HepG2 (cell line): ENCODE data around the gene TRMT6. TPM values are rescaled to one million over a fixed set of nuclear protein-coding genes. Genes with fewer than 3 reads are reported as not detected.

Source experiments
- ATAC-seq: fragments of 200-7000 bp; cut with Tn5 transposase; 3 replicates; pipeline ENCODE4 v1.9.1; 2020; ENCODE audit warnings: mild to moderate bottlenecking, moderate library complexity
- BruUV-seq: library from RNA; stranded (reverse); fragments of 400-500 nt; replicated peaks from 2 replicates; lab custom pipeline; 2021; lab: Mats Ljungman, UMichigan
- CTCF ChIA-PET: fragments of 300-600 bp; formaldehyde crosslinking; extraction: SDS; loops from one replicate; lab custom pipeline; 2021; ENCODE audit warnings: low total read pairs, inconsistent platforms, low intra/inter-chr PET ratio; lab: Yijun Ruan, JAX
- POLR2A ChIA-PET: fragments of 350-600 bp; sonication (Branson Sonifier 250); formaldehyde crosslinking; loops from one replicate; lab custom pipeline; 2020; ENCODE audit warnings: antibody characterized with exemption, inconsistent platforms; lab: Yijun Ruan, JAX
- DNase-seq: peaks from one replicate; pipeline ENCODE4 v3.0.0-alpha.2; 2015; ENCODE audit warnings: low spot score
- FAIRE-seq: peaks from 3 replicates; lab custom pipeline; 2011; peaks lifted over from hg19 to GRCh38; lab: Jason Lieb, UNC
- H2AFZ ChIP-seq: one replicate; pipeline ENCODE4 v1.6.1; 2011; ENCODE audit warnings: low read length, inconsistent platforms
- H3K27ac ChIP-seq: fragments of 300-600 bp; 3 replicates; pipeline ENCODE4 v1.8.0; 2011; ENCODE audit warnings: mixed run types, mild to moderate bottlenecking, mixed read lengths, low read length, inconsistent platforms; ENCODE audit not compliant: insufficient read depth; ENCODE audit errors: extremely low read length
- H3K27me3 ChIP-seq, 2 experiments: fragments of 200-600 bp in 1 of 2; 2 replicates in 1 of 2; 3 replicates in 1 of 2; pipeline versions ENCODE4 v1.6.0 to v1.8.0; 2011; ENCODE audit warnings: low read length in 2 of 2, mild to moderate bottlenecking in 2 of 2, moderate library complexity in 2 of 2, inconsistent platforms in 1 of 2; ENCODE audit not compliant: insufficient read depth in 2 of 2, control insufficient read depth in 1 of 2
- H3K36me3 ChIP-seq, 2 experiments: fragments of 200-600 bp in 1 of 2; replicated peaks in 1 of 2; 2 replicates in 1 of 2; 3 replicates in 1 of 2; pipeline versions ENCODE4 v1.5.1 to v1.8.0; 2011; ENCODE audit warnings: low read length in 2 of 2, inconsistent platforms in 1 of 2; ENCODE audit not compliant: insufficient read depth in 2 of 2, control insufficient read depth in 1 of 2
- H3K4me1 ChIP-seq: 2 replicates; pipeline ENCODE4 v1.5.1; 2012; ENCODE audit warnings: low read length, inconsistent platforms; ENCODE audit not compliant: insufficient read depth
- H3K4me2 ChIP-seq: 2 replicates; pipeline ENCODE4 v1.6.0; 2011; ENCODE audit warnings: low read depth, low read length, inconsistent platforms
- H3K4me3 ChIP-seq, 3 experiments: fragments of 200-600 bp in 1 of 3; sonication (generic), shearing (Covaris generic) in 1 of 3; replicated peaks in 1 of 3; 2 replicates each; pipeline ENCODE4 v1.5.1; 2011 to 2016; ENCODE audit warnings: low read length in 3 of 3, inconsistent platforms in 2 of 3, low read depth in 2 of 3, mild to moderate bottlenecking in 2 of 3, control low read depth in 1 of 3, mixed read lengths in 1 of 3; ENCODE audit not compliant: insufficient read depth in 1 of 3
- H3K79me2 ChIP-seq: one replicate; pipeline ENCODE4 v1.6.1; 2011; ENCODE audit warnings: low read length, inconsistent platforms; ENCODE audit not compliant: insufficient read depth
- H3K9ac ChIP-seq: 2 replicates; pipeline ENCODE4 v1.6.0; 2011; ENCODE audit warnings: mild to moderate bottlenecking, low read depth, low read length, inconsistent platforms; ENCODE audit not compliant: insufficient read depth
- H3K9me3 ChIP-seq: 2 replicates; pipeline ENCODE4 v1.5.1; 2012; ENCODE audit warnings: mild to moderate bottlenecking, low read length
- H4K20me1 ChIP-seq: 2 replicates; pipeline ENCODE4 v1.6.0; 2011; ENCODE audit warnings: inconsistent platforms, mild to moderate bottlenecking, low read length, moderate library complexity; ENCODE audit not compliant: insufficient read depth
- ARID4A ChIP-seq: sonication (generic); formaldehyde crosslinking; IDR thresholded peaks from 2 replicates; pipeline ENCODE4 v1.5.0; 2020; ENCODE audit warnings: mild to moderate bottlenecking, missing genetic modification reagents, borderline replicate concordance
- GZF1 ChIP-seq: sonication (generic); formaldehyde crosslinking; IDR thresholded peaks from 2 replicates; pipeline ENCODE4 v1.5.1; 2020; ENCODE audit warnings: mild to moderate bottlenecking, missing genetic modification reagents
- KIAA2018 ChIP-seq: sonication (generic); formaldehyde crosslinking; IDR thresholded peaks from 2 replicates; pipeline ENCODE4 v1.5.0; 2020; ENCODE audit warnings: mild to moderate bottlenecking, missing genetic modification reagents, borderline replicate concordance
- RFX5 ChIP-seq: IDR thresholded peaks from 2 replicates; pipeline ENCODE4 v1.6.1; 2011; ENCODE audit warnings: low read depth, low read length, improper control_type of control experiment
- SUZ12 ChIP-seq: fragments of 150-350 bp; IDR thresholded peaks from 2 replicates; pipeline ENCODE4 v1.6.1; 2014; ENCODE audit warnings: low read depth, low read length
- WIZ ChIP-seq: sonication (generic); formaldehyde crosslinking; IDR thresholded peaks from 2 replicates; pipeline ENCODE4 v1.5.1; 2020; ENCODE audit warnings: mild to moderate bottlenecking, missing genetic modification reagents
- ZNF747 ChIP-seq: sonication (generic); formaldehyde crosslinking; IDR thresholded peaks from 2 replicates; pipeline ENCODE4 v1.8.1; 2023; ENCODE audit warnings: missing genetic modification reagents, mild to moderate bottlenecking, borderline replicate concordance
- ZSCAN22 ChIP-seq: sonication (generic); formaldehyde crosslinking; IDR thresholded peaks from 2 replicates; pipeline ENCODE4 v1.4.0; 2020; ENCODE audit warnings: mild to moderate bottlenecking, missing genetic modification reagents
- WGBS: methylation state at CpG from one replicate; pipeline ENCODE4 v1.1.6; 2017; ENCODE audit warnings: low lambda C conversion rate; 5-methylcytosine and 5-hydroxymethylcytosine counted together
- in situ Hi-C: cut with HindIII; loops from 2 replicates; pipeline ENCODE4 v1.10.0; 2017; ENCODE audit warnings: low pct_unique_long_range_greater_than_20kb; ENCODE audit not compliant: extremely low pct_ligation_motif_present
- intact Hi-C: fragments of 100-400 bp; cut with micrococcal nuclease; formaldehyde crosslinking; loops from one replicate; pipeline ENCODE4 v1.10.0; 2022; ENCODE audit not compliant: unreplicated experiment
- polyA plus RNA-seq, 8 experiments: library from polyadenylated mRNA; depleted of rRNA in 3 of 8; stranded (reverse) in 7 of 8; unstranded in 1 of 8; fragments of >200 nt; fragmentation: Illumina TruSeq in 4 of 8; extraction: Trizol in 4 of 8; gene quantifications; 2 replicates each; pipeline versions ENCODE4 v1.2.1 to v1.2.3, GENCODE V29; 2011 to 2016; ENCODE audit warnings: low read depth in 4 of 8, missing spikeins in 1 of 8, mixed read lengths in 1 of 8; ENCODE audit not compliant: insufficient read depth in 1 of 8
- total RNA-seq, 5 experiments: library from RNA; depleted of rRNA; stranded (reverse); fragments of >200 nt; fragmentation: Illumina TruSeq; extraction: Trizol; gene quantifications; 2 replicates each; pipeline ENCODE4 v1.2.3, GENCODE V29; 2016; ENCODE audit warnings: low read depth in 1 of 5

Gene TRMT6
- total and polyA plus RNA-seq, 2 of the 13 experiments (the other 11 are each of a cell fraction or from before 2014, with no cell fraction given): 10.5 to 37.8 TPM

- TF ChIP-seq ARID4A (CRISPR knock-in tag) (no peak), WIZ (no peak), SUZ12 (no peak), ZNF747 (CRISPR knock-in tag) (no peak), ZSCAN22 (CRISPR knock-in tag) (no peak)
- TF ChIP-seq, all 625 proteins: peak for 0
These were observed 14.1 kb downstream of the TRMT6 start (continued) for GRCh38 chr20:5936238-5936637.

- no peaks in the 10 kb centered on the region for H3K27me3 ChIP-seq
- ChIA-PET POLR2A (no interaction called here), CTCF (interaction anchor here (2.6 kb wide), 1 partner anchor 406 kb away, joined by 27 read pairs; no protein-coding TSS in a partner anchor)
- H3K9me3 ChIP-seq: no peaks in the 10 kb centered on the region
- WGBS: 87% methylated on average over 1 of the region's 1 CpG
- peaks cover 8 to 11% of the 10 kb centered on the region in 2 experiments for H3K36me3 ChIP-seq
- no peaks in the 10 kb centered on the region for H3K79me2 ChIP-seq
- no TSS peak for BruUV-seq
- H4K20me1 ChIP-seq: no peaks in the 10 kb centered on the region
- no peak for ATAC-seq
- in situ Hi-C loops (no loop called here), intact Hi-C loops (no loop called here)
- H2AFZ ChIP-seq: no peak overlapping the region
- peaks cover 9% of the 10 kb centered on the region; the same call in 1 of the 2 replicates for H3K4me1 ChIP-seq
- no peak overlapping the region for H3K4me2 ChIP-seq
- H3K27ac ChIP-seq: no peak overlapping the region
- no peak overlapping the region for H3K9ac ChIP-seq
- no peak overlapping the region for H3K4me3 ChIP-seq
- no peak for TF ChIP-seq KIAA2018 (CRISPR knock-in tag)
- peak; percentile 97 for TF ChIP-seq GZF1 (CRISPR knock-in tag)
- TF ChIP-seq RFX5: no peak
- DNase-seq: no peak
- FAIRE-seq: no peak
These were observed 14.9 kb downstream of the TRMT6 start for GRCh38 chr20:5935384-5935783.
